HG03520 (cell line): ENCODE measurements around the gene SPATA13.

Experiments
- ATAC-seq: cut with Tn5 transposase; IDR thresholded peaks from one replicate; pipeline ENCODE4 v1.9.1; 2021; ENCODE audit warnings: mild to moderate bottlenecking, moderate library complexity; ENCODE audit not compliant: unreplicated experiment

Gene SPATA13

DNA sequence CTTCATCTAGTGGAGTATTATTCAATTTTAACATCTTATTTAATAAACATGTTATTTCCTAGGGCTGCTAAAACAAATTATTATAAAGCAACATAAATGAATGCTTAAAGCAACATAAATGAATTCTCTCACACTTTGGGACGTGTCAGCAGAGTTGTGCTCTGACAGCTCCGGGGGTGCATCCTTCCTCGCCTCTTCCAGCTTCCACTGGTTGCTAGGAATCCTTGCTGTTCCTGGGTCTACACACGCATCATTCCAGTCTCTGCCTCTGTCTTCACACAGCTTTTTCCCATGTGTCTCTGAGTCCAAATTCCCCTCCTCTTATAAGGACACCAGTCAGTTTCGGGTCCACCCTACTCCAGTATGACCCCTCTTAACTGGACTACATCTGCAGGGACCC lies 21.6 kb upstream of the SPATA13 start:
- ATAC-seq, result no peak

DNA sequence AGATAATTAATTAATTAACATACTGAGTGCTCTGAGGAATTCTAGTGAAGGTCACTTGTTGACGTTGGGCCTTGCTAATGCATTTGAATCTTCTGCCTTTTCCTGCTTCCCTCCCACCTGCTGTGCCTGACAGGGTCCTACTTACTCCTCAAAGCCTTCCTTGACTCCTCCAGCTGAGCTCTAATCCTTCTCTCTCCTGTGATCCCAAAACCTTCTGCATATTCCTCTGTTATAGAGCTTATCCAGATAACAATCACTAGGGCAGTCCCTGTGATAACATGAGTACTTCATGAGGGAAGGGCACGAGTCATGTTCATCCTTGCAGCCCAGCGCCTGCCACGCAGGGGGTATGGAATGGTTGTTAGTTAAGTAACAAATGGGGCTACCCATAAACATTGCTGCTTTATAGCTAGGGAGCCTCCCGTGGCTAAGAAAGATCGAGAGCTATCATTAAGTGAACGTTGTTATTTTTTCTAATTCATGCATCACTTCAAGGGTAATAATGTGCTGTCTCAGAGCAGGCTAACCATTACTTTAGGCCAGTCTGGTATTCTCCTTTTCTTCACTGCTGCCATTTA lies 19.1 kb upstream of the SPATA13 start:
- ATAC-seq, result no peak

DNA sequence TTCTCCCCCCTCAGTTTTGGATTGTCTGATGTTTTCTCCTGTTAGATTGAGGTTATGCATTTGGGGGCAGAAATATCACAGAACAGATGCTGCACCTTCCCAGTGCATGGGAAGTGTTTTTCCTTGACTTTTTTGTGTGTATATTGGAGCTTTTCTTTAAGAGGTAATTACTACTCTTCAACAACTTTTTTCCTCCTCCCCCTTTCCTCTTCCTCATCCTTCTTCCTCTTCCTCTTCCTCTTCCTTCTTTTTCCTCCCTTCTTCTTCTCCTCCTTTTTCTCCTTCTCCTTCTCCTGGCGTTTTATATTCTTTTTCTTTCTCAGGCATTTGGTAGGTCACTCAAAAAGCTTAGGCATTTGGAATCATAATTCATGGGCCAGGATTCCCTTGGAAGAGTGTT lies 18.1 kb upstream of the SPATA13 start:
- no peak for ATAC-seq

DNA sequence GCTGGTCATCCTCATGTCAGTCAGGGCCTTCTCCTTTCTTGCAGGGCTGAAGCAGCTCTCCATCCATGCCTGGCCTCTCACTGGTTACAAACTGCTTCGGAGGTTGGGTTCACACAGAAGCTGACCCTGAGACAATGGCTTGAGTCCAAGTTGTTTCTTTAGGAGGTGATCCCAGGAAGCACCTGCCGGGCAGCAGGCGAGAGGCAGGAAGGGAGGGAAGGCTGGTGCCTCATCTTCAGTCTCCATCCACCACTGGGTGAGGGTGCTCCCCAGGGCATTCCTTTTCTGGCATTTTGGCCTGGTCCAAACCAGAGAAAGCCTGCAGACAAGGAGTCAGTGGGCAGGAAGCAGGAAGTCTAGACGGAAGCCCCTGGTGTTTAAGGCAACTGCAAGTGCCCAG lies 17.6 kb upstream of the SPATA13 start:
- no peak for ATAC-seq

DNA sequence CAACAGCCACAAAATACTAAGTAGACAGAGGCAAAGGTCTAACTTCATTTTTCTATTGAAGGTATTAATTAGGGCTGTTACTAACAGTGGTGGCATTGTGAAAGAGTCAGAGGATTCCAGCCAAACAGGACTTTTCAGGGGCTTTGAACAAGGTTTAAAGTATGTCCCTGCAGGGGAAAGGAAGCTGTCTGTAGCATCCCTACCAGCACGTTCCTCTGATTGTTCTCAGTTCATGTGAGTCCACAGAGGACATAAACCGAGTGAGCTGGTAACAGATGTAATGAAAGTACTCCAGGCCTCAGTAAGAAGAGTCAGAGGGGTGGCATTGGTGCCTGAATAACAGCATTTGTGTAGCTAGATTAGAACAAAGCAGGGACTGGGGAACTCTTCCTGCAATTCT lies 15.3 kb upstream of the SPATA13 start:
- no peak for ATAC-seq

DNA sequence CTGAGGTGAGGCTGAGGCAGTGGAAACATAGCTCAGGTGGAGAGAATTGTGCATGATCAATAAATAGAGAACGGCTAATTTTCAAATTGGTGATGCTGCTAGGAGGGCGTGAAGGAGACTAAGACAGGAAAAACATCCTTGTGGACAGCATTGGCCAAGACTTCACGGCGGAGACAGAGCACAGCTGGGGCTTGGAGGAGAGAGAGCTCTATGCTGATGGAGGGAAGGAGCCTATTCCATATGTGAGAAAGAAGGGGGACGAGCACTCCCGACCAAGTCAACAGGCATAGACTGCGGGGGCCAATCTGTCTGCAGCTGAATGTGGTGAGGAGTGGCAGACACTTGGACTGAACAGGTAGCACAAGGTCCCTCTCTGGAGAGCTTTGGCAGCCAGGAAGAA lies 14.8 kb upstream of the SPATA13 start:
- no peak for ATAC-seq

DNA sequence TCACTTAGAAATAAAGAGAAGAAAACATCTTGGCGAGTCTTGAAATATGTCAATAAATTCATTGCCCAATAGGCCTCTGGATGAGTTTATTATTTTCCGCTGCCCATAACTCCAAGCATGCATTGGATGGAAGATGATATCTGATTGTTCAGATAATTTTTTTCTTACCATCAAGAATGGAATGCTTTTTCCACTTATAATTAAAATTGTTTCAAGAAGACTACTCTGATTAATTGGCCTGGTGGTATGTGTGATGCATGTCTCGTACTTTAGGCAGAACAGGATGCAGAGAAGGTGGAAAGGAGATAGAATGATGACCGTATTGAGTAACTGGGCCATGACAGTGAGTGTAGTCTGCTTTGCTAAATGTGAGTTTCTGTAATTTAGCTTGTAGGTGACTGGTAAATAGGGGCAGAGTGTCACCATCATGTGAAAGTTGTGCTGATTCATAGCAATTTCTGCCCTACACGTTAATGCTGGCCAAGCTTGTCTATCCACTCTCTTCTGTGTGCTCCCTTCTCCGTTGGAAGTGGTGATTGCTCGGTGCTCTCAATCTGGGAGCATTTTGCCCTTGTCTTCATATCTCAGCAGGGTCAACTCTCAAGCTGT lies 13.5 kb upstream of the SPATA13 start:
- no peak for ATAC-seq

DNA sequence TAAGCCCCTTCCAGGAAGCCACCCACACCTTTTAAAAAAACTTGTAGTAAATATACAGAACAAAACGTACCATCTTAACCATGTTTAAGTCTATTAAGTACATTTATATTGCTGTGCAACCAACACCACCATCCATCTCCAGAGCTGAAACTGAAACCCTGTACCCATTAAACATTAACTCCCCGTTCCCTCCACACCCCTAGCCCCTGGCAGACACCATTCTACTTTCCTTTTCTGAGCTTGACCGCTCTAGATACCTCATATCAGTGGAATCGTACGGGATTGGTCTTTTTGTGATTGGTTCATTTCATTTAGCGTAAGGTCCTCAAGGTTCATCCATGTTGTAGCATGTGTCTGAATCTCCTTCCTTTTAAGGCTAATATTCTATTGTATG lies 13.0 kb upstream of the SPATA13 start:
- no peak for ATAC-seq

DNA sequence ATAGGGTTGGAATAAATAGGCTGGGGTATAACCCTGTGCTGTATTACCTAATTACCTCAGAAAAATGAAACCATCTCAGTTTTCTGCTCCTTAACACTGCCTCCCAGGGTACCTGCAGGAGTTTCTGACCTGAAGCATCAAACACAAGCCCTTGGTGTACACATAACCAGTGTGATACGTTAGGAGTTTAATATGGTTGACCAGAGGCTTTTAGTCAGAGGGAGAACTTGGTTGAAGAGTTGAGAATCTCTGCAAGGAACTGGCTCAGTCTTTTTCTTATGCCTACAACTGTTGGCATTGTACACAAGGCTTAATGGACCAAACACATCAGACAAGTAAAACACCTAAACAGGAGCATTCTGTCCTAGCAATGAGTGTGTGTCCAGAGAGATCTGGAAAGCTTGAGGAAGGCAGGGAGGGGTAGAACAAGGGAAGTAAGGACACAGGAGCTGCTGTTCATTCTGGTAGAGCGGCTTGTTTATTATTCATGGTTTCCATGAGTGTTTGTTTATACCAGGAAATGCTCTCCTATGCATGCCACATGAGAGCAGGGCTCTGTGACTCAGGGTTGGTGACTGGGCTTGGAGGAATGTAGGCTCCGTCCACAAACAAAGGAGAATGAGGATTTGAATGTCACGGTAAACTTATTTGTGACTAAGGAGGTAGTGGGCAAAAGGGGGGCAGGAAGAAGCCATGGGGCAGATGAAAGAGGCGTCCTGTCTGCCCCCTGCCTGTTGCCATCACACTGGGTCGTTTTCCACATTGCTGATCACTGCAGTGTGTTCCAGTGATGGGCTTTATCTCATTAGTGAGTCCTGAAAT lies 11.9 kb upstream of the SPATA13 start:
- ATAC-seq, result no peak

DNA sequence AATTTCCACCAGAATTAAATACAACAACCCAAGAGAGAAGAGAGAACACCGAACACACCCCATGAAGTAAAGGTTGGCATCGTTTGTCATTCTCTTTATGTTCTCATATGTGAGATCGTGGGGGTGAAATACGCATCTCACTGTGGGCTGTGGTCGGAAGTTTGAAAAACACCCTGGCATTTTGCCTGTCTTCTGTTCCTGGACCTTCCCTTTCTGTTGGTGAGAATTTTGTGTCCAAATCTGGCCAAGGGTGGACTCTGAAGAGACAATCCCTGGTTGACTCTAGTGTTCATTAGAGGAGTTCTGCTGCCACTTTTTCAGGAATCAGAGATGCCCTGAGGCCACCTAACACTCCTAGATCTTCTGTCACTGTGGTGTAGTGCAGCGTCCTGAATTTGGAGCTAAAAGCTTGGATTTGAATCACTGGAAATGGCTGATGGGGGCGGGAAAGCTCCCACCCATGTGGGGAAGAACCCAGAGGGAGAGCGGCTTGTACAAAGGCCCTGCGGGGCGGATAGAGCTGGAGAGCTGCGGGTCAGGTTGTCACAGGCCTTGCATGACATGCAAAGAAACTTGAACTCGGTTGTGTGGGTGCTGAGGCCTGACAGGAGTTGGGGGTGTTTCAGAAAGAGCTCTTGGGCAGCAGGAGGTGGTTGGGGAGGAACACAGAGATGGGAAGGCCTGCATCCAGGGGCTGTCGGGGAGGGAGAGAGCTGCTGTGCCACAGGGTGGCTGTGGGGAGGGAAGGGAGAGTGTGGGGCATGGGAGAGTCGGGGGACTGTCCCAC lies 11.1 kb upstream of the SPATA13 start:
- ATAC-seq, result no peak

DNA sequence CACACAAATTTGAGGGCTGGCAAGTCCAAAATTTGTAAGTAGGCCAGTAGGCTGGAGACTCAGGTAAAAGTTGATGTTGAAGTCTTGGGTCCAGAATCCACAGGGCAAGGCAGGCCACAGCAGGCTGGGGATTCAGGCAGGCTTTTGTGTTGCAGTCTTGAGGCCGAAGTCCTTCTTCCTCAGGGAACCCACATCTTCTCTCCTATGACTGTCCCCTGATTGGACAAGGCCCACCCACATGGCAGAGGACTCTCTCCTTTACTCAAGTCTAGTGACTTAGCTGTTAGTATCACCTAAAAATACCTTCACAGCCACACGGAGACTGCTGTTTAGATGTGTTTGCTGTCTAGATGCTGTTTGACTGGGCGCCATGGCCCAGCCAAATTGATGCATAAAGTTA lies 9.9 kb upstream of the SPATA13 start:
- ATAC-seq, result no peak

DNA sequence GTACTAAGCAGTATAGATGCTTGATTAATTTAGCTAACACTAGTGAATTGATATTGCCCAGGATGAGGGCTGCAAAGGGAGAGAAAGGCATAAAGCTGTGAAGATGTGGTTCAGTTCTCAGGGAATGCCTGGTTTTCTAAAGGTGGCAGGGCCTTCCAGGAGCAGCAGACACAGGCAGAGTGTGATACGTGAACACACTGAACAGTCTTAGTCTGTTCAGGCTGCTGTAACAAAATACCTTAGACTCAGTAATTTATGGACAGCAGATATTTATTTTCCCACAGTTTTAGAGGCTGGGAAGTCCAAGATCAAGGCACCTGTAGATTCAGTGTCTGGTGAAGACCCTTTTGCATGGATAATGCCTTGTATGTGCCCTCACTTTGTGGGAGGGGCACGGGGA lies 8.7 kb upstream of the SPATA13 start:
- no peak for ATAC-seq

DNA sequence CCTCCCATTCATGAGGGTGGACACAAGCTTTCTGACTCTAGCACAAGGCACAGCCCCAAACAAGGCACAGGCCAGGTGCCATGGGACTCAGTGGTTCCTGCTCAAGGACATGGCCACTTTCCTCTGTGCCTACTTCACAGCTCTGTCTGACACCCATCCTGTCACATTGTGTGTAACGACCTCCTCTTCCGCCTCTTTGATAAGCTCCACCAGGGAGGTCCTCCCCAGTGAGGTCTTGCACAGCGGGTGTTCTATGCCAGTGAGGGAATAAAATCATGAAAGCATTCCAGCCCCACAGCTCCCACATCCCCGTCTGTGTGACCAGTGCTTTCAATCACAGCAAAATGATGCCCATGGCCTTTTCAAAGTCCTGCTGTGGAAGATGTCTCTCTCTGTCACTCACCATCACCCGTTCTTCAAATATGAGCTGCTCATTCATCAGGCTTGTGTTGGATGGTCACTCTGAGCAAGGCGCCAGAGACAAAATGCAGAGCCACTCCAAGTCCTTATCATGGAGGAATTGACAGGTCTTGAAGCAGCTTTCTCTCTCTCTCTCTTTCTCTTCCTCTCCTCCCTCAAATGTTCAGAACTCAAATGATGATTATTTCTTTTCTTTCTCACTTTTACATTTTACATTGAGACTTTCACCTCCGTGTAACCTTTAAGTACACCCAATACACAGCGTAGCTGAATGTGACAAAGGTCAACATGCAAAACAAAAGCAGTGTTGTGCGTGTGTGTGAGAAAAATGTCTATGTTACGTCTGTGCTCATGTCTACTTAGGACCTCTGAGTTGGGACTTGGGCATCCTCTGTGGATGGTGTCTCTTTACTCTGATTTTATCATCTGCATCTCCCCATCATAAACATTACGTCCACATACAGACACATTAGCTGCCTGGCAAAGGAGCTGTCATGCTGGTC lies 8.0 kb upstream of the SPATA13 start:
- ATAC-seq, result no peak

DNA sequence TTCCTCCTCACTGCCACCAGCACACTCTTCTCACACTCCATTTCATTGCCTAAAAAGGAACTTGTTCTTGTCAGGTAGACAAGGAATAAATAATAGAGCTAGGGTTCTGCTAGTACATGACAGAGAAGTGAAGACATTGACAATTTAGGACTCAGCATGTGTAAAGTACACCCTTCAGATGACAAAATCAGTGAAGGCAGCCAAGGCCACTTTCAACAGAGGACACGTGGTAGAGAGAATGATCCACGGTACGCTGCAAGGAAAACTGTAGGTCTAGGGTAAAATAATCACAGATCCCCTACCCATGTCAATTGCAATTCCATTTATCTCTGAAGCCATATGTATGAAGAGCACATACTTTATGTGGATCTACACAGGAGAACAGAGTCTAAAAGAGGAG lies 7.2 kb upstream of the SPATA13 start:
- no peak for ATAC-seq

DNA sequence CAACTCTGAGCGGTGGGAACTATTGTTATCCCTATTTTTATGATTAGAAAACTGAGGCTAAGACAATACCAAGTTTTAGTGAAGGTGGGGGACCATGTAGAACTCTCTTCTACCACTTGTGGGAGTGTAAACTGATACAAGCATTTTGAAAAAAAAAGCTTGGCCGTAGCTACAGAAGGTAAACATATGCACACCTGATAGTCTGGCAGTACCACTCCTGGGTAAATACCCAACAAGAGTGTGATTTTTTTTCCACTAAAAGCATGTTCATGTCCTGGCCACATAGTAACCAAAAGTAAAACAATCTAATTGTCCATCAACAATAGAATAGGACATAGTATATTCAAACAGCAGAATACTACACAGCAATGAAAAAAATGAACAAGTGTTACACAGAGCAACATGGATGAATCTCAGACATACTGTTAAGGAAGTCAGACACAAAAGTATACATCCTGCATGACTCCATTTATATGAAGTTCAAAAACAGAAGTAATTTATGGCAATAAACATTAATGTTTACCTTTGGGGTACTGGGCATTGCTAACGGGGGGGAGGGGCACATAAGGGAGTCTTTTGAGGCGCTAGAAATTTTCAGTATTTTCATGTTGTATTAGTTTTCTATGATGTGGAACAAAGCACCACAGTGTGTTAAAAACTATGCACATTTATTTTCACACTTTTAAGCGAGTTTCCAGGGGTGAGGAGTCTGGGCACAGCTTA lies 6.4 kb upstream of the SPATA13 start:
- ATAC-seq, result no peak

DNA sequence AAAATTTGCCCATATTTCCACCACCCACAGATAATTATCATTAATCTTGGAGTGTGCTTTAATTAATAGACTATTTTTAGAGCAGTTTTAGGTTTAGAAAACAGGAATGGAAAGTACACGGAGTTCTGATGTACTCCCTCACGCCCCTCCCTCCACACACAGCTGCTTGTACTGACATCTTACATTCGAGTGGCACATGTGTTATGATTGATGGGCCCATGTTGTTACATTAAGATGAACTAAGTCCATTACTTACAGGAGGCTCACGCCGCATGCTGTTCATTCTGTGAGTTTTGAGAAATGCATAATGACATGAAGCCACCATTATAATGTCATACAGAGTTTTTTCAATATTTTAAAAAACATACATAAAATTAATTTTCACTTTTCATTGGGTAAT lies 1.2 kb upstream of the SPATA13 start:
- ATAC-seq, result no peak

DNA sequence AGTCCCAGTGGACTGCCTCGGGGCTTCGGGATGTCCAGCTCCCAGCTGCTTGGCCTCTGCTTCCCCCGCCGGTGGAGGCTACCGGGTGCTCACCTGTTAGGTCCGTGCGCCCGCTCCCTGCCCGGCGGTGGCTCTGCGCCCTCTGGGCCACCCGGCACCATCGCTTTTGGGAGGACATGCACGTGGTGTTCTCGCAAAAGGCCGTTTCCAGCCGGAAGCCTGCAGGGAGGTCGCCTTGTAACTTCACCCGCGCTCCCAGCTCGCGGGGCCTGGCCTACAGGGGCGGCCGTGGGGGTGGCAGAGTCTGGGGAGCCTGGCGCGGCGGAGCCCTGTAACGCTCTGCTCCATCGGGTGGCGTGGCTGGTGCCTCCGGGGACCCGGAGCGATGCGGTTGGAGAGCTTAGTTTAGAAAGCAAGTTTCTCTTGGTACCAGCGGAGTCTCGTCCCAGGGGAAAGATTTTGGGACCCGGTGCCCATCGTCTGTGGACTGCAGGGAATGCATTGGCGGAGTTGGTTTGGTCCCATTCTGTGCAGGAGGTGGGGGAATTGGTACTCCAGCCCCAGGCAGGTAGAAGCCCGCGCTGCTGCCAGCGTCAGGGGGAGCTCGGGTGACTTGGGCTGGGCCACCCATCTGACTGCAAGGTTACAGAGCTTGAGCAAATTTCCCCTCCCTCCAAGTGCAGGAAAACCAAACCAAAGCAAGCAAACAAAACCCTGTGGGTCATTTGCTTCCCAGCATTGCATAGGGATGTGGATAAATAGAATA lies 673 bp downstream of the SPATA13 start:
- ATAC-seq, result peak; percentile 26

DNA sequence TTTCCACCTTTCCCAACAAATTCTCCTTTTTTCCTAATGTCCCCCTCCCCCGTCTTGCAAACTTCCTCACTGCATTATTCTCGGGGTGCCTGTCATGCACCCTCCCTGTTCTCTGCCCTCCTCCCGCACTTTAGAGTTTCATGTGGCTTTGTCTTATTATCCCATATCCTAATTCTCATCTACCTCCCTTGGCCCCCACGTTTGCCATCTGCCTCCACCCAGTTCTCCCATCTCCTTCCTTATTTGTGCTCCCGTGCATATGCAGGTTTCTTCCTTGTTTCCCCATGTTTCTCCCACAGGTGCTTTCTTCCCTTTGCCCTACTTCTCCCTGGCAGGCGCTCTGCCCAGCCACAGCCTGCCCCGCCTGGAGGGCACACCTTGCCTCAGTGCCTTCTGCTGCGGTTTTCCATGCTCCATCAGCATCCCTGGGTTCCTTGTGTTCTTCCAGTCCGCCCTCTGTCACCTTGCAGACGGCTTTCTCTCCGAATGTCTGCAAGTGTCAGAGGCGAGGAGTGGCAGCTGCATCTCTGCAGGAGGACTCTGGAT lies 1.5 kb downstream of the SPATA13 start:
- no peak for ATAC-seq

DNA sequence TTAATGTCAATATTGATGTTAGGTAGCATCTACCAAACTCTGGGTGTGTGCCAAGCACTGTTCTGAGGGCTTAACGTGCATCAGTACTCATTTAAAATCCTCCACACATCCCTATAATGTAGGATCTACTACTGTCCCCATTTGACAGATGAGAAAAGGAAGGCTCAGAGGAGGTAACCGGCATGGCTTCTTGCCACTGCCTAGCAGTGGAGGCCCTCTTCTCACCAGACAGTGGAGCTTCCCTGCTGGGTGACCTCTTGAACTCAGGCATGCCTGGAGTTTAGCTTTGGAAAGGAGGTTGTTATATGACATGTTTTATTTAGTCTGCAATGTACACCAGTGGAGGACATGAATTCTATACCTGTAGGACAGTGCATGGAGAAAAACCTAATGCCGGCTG lies 2.1 kb downstream of the SPATA13 start:
- ATAC-seq, result no peak
